ENCODE results near the gene EHD4.

GRCh38 chr15:41996376-41996775, 24.0 kb upstream of the EHD4 start:
- no peak for TF ChIP-seq CTCF (IDR thresholded peaks at IDR 0.05)
- no peak for TF ChIP-seq POLR2A (IDR thresholded peaks at IDR 0.05)

Data from body of pancreas (tissue), 4 donors.